ENCODE data around the gene FUT1. TPM values are rescaled to one million over a fixed set of nuclear protein-coding genes. Genes with fewer than 3 reads are reported as not detected.
"Not testable (repeated sequence)": the region's sequence is repeated elsewhere in the genome, so short reads cannot be mapped to it uniquely, and the experiment has no call there.

Gene FUT1
- total RNA-seq, 1 donor from 2014 or later = 13.2 TPM

DNA sequence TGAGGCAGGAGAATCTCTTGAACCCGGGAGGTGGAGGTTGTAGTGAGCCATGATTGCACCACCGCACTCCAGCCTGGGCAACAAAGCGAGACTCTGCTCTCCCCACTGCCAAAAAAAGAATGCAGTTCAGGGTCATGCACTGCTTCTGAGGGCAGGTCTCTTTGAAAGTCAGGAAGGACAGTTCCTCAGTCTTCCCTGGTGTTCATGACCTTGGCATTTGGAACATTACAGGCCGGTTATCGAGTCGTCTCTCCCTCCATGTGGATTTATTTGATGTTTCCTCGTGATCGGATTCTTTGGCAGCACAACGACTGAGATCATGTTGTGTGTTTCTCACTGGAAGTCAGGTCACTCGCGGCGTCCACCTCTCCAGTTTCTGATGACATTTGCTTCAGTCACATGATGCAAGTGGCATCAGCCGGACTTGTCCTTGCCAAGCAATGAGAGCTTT, 20.1 kb upstream of the FUT1 start:
- Histone ChIP-seq H3K36me3 (no peaks in the 10 kb centered on the region), H3K4me3 (no peak overlapping the region), H3K27me3 (ENCODE audit: low read depth) (no peaks in the 10 kb centered on the region), H3K9me3 (no peaks in the 10 kb centered on the region), H3K27ac (no peak overlapping the region), H3K4me1 (peaks cover 12% of the 10 kb centered on the region)
- ATAC-seq = peak; percentile 39 to 66
- DNase-seq = no peak
- intact Hi-C loops (cut with DNase I) = no loop called here
- TF ChIP-seq, protein P1, sequence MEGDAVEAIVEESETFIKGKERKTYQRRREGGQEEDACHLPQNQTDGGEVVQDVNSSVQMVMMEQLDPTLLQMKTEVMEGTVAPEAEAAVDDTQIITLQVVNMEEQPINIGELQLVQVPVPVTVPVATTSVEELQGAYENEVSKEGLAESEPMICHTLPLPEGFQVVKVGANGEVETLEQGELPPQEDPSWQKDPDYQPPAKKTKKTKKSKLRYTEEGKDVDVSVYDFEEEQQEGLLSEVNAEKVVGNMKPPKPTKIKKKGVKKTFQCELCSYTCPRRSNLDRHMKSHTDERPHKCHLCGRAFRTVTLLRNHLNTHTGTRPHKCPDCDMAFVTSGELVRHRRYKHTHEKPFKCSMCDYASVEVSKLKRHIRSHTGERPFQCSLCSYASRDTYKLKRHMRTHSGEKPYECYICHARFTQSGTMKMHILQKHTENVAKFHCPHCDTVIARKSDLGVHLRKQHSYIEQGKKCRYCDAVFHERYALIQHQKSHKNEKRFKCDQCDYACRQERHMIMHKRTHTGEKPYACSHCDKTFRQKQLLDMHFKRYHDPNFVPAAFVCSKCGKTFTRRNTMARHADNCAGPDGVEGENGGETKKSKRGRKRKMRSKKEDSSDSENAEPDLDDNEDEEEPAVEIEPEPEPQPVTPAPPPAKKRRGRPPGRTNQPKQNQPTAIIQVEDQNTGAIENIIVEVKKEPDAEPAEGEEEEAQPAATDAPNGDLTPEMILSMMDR (IDR thresholded peaks at IDR 0.05) = no peak

DNA sequence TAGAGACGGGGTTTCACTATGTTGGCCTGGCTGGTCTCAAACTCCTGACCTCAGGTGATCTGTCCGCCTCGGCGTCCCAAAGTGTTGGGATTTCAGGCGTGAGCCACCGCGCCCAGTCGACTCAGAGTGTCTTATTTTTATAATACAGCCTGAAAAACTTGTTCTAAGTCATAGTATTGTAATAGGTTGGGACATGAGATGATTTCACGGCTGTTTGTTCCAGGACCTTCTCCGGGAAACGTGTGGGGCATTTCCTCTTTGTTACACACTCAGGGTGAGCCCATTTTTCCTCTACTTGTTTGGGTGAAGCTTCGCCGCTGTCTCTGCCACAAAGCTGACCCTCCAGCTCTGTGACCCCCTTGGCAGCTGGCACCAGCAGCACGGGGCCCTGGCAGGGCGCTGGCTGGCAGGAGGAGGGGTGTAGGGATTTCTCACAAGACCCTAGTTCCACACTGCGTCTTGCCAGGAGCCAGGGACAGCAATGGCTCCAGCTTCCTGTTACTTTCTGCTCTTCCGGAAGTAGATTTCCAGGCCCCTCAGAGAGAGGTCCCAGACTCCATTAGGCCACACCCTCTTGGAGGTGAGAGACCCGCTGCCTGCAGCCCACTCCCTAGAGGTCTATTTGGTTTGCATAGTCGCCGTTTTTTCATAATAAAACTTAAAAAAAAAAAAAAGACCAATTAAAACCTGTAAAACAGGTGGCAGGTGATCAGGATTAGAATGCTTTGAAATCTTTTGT, 18.5 kb upstream of the FUT1 start:
- intact Hi-C loops (cut with DNase I) = no loop called here
- ATAC-seq (no peak), DNase-seq (no peak)

DNA sequence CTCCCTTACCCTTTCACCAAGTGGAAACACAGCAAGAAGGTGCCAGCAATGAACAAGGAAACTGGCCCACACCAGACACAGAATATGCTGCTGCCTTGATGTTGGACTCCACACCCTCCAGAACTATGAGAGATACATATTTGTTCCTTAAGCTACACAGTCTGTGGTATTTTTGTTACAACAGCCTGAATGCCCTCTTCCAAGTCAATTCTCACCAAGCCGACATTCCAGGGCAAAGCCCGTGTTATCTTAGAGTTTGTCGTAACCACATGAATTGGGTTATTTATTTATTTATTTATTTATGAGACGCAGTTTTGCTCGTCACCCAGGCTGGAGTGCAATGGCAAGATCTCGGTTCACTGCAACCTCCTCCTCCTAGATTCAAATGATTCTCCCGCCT, 17.8 kb upstream of the FUT1 start:
- no peaks in the 10 kb centered on the region for H3K9me3 ChIP-seq
- H3K4me1 ChIP-seq = peaks cover 12% of the 10 kb centered on the region
- no peaks in the 10 kb centered on the region for H3K27me3 ChIP-seq (ENCODE audit: low read depth)
- no peak for DNase-seq
- no peak overlapping the region for H3K4me3 ChIP-seq
- no peaks in the 10 kb centered on the region for H3K36me3 ChIP-seq
- peak overlapping the region; percentile 18 for H3K27ac ChIP-seq
- ATAC-seq = peak; percentile 47 to 63
- intact Hi-C loops (cut with DNase I) = no loop called here
- TF ChIP-seq, protein P1 (IDR thresholded peaks at IDR 0.05) = no peak

More for the DNA sequence above, 18.5 kb upstream of the FUT1 start:
- Histone ChIP-seq H3K4me3 (no peak overlapping the region), H3K9me3 (no peaks in the 10 kb centered on the region), H3K27me3 (ENCODE audit: low read depth) (no peaks in the 10 kb centered on the region), H3K36me3 (no peaks in the 10 kb centered on the region), H3K27ac (peak overlapping the region; percentile 18), H3K4me1 (peaks cover 12% of the 10 kb centered on the region)
- TF ChIP-seq, protein P1 (IDR thresholded peaks at IDR 0.05) = no peak

DNA sequence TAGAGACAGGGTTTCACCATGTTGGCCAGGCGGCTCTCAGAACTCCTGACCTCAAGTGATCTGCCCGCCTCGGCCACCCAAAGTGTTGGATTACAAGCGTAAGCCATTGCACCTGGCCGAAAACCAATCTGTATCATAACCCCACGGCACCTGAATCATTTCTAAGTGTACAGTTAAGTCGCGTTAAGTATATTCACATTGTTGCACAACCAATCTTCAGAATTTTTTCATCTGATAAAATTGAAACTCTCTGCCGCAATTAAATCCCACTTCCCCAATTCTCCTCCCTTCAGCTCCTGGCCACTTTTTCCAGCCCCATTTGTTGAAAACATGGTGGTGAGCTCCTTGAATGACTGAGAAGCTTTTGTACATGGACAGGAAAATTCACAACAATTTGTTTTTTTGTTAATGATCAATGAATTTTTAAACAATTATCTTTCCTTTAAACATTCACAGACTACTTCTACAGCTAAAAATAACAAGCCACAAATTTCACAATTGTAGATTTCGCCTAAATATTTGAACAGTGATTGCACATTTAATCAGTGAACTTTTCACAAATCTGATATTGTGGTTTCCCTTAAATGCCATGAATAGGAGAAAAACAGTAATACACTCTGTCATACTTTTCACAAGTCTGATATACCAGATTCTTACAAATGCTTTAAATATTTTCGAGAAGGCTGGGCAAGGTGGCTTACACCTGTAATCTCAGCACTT, 16.7 kb upstream of the FUT1 start:
- H3K4me1 ChIP-seq = peaks cover 12% of the 10 kb centered on the region
- no peaks in the 10 kb centered on the region for H3K27me3 ChIP-seq (ENCODE audit: low read depth)
- H3K9me3 ChIP-seq = no peaks in the 10 kb centered on the region
- TF ChIP-seq, protein P1 (IDR thresholded peaks at IDR 0.05) = no peak
- H3K36me3 ChIP-seq = no peaks in the 10 kb centered on the region
- ATAC-seq = peak in 1 of 2 donors; percentile 51
- peak overlapping the region; percentile 6 for H3K27ac ChIP-seq
- intact Hi-C loops (cut with DNase I) = no loop called here
- DNase-seq = no peak
- peak overlapping the region; percentile 2 for H3K4me3 ChIP-seq

DNA sequence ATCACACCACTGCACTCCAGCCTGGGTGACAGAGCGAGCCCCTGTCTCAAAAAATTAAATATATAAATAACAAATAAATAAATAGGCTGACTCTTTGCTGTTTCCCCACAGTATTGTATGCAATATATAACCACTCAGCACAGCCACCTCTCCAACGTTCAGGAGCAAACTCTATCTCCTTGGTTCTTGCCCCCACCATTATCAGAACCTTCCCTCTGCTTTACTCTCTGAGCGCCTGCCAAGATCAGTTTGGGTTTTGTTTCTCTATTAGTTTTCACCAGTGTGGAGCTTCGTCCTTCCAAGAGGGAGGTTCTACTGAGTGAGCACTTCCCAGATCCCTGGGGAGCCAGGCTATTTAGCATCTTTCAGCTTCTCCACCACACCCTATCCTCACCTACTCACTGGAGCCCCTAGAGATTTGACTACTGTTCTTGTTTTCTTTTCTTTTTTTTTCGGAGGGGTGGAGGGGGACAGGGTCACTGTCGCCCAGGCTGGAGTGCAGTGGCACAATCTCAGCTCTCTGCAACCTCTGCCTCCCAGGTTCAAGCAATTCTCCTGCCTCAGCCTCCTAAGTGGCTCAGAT, 15.8 kb upstream of the FUT1 start:
- H3K36me3 ChIP-seq; H3K4me3 ChIP-seq; H3K27me3 ChIP-seq (ENCODE audit: low read depth); H3K9me3 ChIP-seq; DNase-seq; H3K27ac ChIP-seq; intact Hi-C loops (cut with DNase I); ATAC-seq: not testable (repeated sequence)
- H3K4me1 ChIP-seq = peaks cover 12% of the 10 kb centered on the region

DNA sequence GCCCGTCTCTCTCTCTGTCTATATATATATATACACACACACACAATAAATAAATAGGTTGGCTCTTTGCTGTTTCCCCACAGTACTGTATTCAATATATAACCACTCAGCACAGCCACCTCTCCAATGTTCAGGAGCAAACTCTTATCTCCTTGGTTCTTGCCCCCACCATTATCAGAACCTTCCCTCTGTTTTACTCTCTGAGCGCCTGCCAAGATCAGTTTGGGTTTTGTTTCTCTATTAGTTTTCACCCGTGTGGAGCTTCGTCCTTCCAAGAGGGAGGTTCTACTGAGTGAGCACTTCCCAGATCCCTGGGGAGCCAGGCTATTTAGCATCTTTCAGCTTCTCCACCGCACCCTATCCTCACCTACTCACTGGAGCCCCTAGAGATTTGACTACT, 13.4 kb upstream of the FUT1 start:
- ATAC-seq; intact Hi-C loops (cut with DNase I); H3K27ac ChIP-seq: not testable (repeated sequence)

More for the DNA sequence above, 13.4 kb upstream of the FUT1 start:
- H3K4me1 ChIP-seq = peaks cover 12% of the 10 kb centered on the region
- H3K4me3 ChIP-seq; DNase-seq; H3K27me3 ChIP-seq (ENCODE audit: low read depth); H3K36me3 ChIP-seq; H3K9me3 ChIP-seq: not testable (repeated sequence)
